GM06990 (cell line): ENCODE results near the gene SLC35B3.
"Not testable (repeated sequence)": the region's sequence is repeated elsewhere in the genome, so short reads cannot be mapped to it uniquely, and the experiment has no call there.

Source experiments
- DNase-seq: peaks from one replicate; pipeline ENCODE4 v3.0.0-alpha.2; 2011; ENCODE audit not compliant: insufficient read length; ENCODE audit errors: extremely low read depth
- H3K27me3 ChIP-seq: replicated peaks from 2 replicates; pipeline ENCODE4 v1.6.0; 2011; ENCODE audit warnings: low read length; ENCODE audit not compliant: control insufficient read depth, insufficient read depth
- H3K36me3 ChIP-seq: 2 replicates; pipeline ENCODE4 v1.5.1; 2011; ENCODE audit warnings: low read length; ENCODE audit not compliant: control insufficient read depth, insufficient read depth
- H3K4me3 ChIP-seq: replicated peaks from 2 replicates; pipeline ENCODE4 v1.5.1; 2011; ENCODE audit warnings: low read depth, mild to moderate bottlenecking, control low read depth, low read length
- TF ChIP-seq, protein P1 (sequence below): IDR thresholded peaks from 2 replicates; pipeline ENCODE4 v1.5.1; 2011; ENCODE audit warnings: low read length, control low read depth, mild to moderate bottlenecking, inconsistent platforms; ENCODE audit not compliant: insufficient read depth, poor library complexity, severe bottlenecking

Gene SLC35B3

DNA sequence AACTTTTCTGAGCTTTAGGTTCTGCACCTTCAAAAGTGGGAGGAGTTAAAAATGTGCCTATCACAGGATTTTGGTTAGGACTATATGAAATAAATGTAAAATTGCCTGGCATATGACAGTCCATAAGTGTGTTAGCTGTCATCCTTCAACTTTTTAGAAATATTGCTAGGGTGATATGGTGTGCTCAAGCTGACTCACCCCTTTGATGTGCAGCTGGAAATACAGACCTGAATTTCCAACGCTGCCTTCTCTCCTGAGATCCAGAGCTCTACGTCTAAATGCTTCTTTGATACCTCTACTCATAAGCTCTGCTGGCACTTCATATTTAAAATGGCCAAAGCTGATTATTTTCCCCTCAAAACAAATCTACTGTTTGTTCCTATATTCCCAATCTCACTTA, 2.7 kb downstream of the SLC35B3 start:
- TF ChIP-seq, protein P1, sequence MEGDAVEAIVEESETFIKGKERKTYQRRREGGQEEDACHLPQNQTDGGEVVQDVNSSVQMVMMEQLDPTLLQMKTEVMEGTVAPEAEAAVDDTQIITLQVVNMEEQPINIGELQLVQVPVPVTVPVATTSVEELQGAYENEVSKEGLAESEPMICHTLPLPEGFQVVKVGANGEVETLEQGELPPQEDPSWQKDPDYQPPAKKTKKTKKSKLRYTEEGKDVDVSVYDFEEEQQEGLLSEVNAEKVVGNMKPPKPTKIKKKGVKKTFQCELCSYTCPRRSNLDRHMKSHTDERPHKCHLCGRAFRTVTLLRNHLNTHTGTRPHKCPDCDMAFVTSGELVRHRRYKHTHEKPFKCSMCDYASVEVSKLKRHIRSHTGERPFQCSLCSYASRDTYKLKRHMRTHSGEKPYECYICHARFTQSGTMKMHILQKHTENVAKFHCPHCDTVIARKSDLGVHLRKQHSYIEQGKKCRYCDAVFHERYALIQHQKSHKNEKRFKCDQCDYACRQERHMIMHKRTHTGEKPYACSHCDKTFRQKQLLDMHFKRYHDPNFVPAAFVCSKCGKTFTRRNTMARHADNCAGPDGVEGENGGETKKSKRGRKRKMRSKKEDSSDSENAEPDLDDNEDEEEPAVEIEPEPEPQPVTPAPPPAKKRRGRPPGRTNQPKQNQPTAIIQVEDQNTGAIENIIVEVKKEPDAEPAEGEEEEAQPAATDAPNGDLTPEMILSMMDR, result no peak
- Histone ChIP-seq H3K36me3 (no peaks in the 10 kb centered on the region; the same call in none of the 2 replicates), H3K4me3 (no peak overlapping the region), H3K27me3 (no peaks in the 10 kb centered on the region)
- no peak for DNase-seq

DNA sequence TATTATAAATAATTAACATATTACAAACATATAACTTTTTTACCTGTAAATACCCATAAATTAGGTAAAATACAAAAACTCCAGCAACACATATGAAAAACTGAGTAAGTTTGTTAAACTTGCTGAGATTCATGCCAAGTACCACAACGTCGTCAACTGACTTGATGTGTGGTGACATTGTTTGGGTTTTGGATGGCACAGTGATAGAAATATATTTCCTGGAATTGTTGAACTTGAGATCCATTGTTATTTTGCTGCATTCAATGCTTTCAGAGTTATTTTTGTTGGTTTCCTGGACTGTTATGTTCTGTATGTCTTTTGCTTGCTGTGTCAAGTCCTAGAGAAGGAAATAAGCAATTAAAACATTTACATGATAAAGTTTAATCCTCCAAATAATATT, 5.5 kb downstream of the SLC35B3 start:
- TF ChIP-seq, protein P1, result no peak
- DNase-seq, result no peak
- no peak overlapping the region for H3K4me3 ChIP-seq
- no peaks in the 10 kb centered on the region for H3K27me3 ChIP-seq
- peaks cover 2% of the 10 kb centered on the region for H3K36me3 ChIP-seq

DNA sequence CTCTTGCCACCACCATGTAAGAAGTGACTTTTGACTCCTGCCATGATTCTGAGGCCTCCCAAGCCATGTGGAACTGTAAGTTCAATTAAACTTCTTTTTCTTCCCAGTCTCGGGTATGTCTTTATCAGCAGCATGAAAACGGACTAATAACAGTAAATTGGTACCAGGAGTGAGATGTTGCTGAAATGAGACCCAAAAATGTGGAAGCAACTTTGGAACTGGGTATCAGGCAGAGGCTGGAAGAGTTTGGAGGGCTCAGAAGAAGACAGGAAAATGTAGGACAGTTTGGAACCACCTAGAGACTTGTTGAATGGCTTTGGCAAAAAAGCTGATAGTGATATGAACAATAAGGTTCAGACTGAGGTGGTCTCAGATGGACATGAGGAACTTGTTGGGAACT, 8.8 kb downstream of the SLC35B3 start:
- H3K27me3 ChIP-seq, result not testable (repeated sequence)

DNA sequence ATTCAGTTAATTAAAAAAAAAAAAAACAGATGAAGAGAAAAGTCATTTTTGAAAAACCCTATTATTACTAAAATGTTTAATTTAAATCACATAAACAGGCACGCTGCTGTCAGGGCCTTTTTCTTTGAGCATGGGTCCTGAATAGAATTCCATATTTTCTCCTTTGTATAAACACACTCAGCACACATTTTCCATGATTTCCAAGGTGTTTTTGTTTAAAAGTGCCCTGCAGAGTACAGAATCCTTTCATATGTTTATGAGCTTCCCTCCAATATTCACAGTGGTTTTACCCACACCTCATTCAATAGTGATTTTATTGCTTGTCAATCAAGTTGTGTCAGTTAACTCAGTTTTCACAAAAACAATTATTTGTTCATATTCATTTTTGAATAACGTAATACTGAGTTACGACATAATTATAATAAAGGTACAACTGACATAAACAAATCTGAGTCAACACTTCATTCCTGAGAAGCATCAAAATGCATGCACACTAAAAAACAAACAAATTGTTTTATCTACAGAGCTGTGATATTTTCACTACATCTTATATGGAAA, 15.2 kb downstream of the SLC35B3 start:
- TF ChIP-seq, protein P1, result no peak
- Histone ChIP-seq H3K4me3 (no peak overlapping the region), H3K27me3 (no peaks in the 10 kb centered on the region), H3K36me3 (peaks cover 6% of the 10 kb centered on the region)
- no peak for DNase-seq

More for the DNA sequence above, 8.8 kb downstream of the SLC35B3 start:
- DNase-seq, H3K36me3 ChIP-seq, H3K4me3 ChIP-seq: not testable (repeated sequence)

DNA sequence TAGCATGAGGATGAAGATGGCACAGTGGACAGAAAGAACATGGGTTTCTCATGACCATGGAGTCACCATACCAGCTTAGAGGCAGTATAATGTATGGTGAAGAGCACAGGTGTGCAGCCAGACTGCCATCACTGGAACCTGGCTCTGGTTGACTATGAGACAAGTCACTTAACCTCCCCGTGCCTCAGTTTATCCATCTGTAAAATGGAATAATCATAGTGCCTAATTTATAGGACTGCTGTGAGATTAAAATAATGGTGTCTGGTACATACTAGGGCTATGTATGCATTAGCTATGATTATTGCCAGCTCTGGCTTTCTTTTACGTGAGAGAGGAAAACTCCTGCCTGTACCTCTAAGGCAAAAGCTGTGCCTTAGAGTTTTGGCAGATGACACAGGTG, 19.4 kb downstream of the SLC35B3 start:
- Histone ChIP-seq H3K36me3 (peaks cover 11% of the 10 kb centered on the region), H3K4me3 (no peak overlapping the region), H3K27me3 (no peaks in the 10 kb centered on the region)
- no peak for DNase-seq
- TF ChIP-seq, protein P1, result no peak

DNA sequence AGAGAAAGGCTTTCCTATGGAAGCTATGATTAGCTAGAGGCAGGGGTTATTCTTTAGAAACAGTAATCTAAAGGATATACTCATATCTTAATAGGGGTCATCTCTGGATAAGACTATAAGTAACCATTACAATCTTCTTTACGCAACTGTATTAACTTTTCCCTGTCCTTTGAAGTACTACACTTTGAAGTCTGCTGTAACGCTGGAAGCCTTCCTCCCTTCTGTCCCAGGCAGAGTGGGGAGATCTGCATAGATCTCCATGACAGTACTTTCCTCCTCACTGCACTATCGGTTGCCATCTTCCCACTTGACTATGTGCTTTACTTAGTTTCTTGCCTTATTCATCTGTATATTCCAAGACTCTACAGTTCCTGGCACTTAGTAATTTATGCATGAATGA, 20.1 kb downstream of the SLC35B3 start:
- Histone ChIP-seq H3K36me3 (peaks cover 11% of the 10 kb centered on the region), H3K27me3 (no peaks in the 10 kb centered on the region), H3K4me3 (no peak overlapping the region)
- DNase-seq, result no peak
- TF ChIP-seq, protein P1, result no peak
